Spleen (tissue), 11 donors: ENCODE measurements around the gene COBLL1. TPM values are rescaled to one million over a fixed set of nuclear protein-coding genes. Genes with fewer than 3 reads are reported as not detected.

Experiments
- DNase-seq: peaks from one replicate; pipeline ENCODE4 v3.0.0-alpha.2; 2020
- H3K27ac ChIP-seq, 8 donors: fragments of 200-600 bp; sonication (generic) in 7 of 8; 1 replicate in 4 of 8; 2 replicates in 4 of 8; pipeline versions ENCODE4 v1.5.0 to v1.8.0; 2016 to 2021; ENCODE audit warnings: inconsistent platforms in 4 of 8, mild to moderate bottlenecking in 4 of 8, moderate library complexity in 1 of 8
- H3K27me3 ChIP-seq, 7 donors: fragments of 200-600 bp; sonication (generic) in 6 of 7; replicated peaks in 1 of 7; 1 replicate in 4 of 7; 2 replicates in 3 of 7; pipeline versions ENCODE4 v1.5.0 to v1.8.0; 2016 to 2021; ENCODE audit warnings: inconsistent platforms in 3 of 7, mild to moderate bottlenecking in 1 of 7
- H3K36me3 ChIP-seq, 6 donors: fragments of 200-600 bp; sonication (generic) in 5 of 6; 1 replicate in 4 of 6; 2 replicates in 2 of 6; pipeline versions ENCODE4 v1.5.0 to v1.8.0; 2016 to 2021; ENCODE audit warnings: inconsistent platforms in 2 of 6
- H3K4me1 ChIP-seq, 6 donors: fragments of 200-600 bp; sonication (generic) in 5 of 6; 1 replicate in 3 of 6; 2 replicates in 3 of 6; pipeline versions ENCODE4 v1.5.0 to v1.8.0; 2016 to 2021; ENCODE audit warnings: inconsistent platforms in 3 of 6
- H3K4me3 ChIP-seq, 8 donors: fragments of 200-600 bp; sonication (generic) in 7 of 8; 1 replicate in 4 of 8; 2 replicates in 4 of 8; pipeline versions ENCODE4 v1.5.0 to v1.8.0; 2016 to 2021; ENCODE audit warnings: inconsistent platforms in 4 of 8, mild to moderate bottlenecking in 4 of 8, moderate library complexity in 2 of 8
- H3K9me3 ChIP-seq, 8 donors: fragments of 200-600 bp; sonication (generic) in 7 of 8; 1 replicate in 4 of 8; 2 replicates in 4 of 8; pipeline versions ENCODE4 v1.5.0 to v1.8.0; 2016 to 2021; ENCODE audit warnings: inconsistent platforms in 4 of 8
- POLR2A ChIP-seq, 3 donors: fragments of 450-650 bp; IDR thresholded peaks; one replicate each; pipeline ENCODE4 v1.5.1; 2017; ENCODE audit warnings: antibody characterized with exemption in 3 of 3, mild to moderate bottlenecking in 1 of 3
- POLR2AphosphoS5 ChIP-seq, 3 donors: sonication (generic); formaldehyde crosslinking; IDR thresholded peaks; one replicate each; pipeline ENCODE4 v1.5.1; 2017; ENCODE audit warnings: antibody characterized with exemption in 3 of 3
- WGBS, 5 donors: extraction: QIAGEN DNeasy Blood & Tissue Kit in 3 of 5; methylation state at CpG; one replicate each; pipeline versions ENCODE4 v1.1.5 to v1.1.7; 2013 to 2018; 5-methylcytosine and 5-hydroxymethylcytosine counted together
- intact Hi-C: fragments of 100-400 bp; cut with DNase I; formaldehyde crosslinking; loops from one replicate; pipeline ENCODE4 v1.15.0; 2023; ENCODE audit warnings: low total_unique reads
- polyA plus RNA-seq, 3 donors: library from polyadenylated mRNA; stranded (reverse); fragments of 200-250 nt; gene quantifications; one replicate each; pipeline ENCODE4 v1.2.1, GENCODE V29; 2013
- total RNA-seq, 7 donors: library from RNA; depleted of rRNA in 3 of 7; stranded (reverse); fragments of >200 nt in 3 of 7; fragmentation: NEBNext Ultra II Directional in 4 of 7; extraction: Animal tissue kit (Norgen Biotek cat#: 25700) in 4 of 7; gene quantifications; one replicate each; pipeline versions ENCODE4 v1.1.0 to v1.2.1, GENCODE V29; 2016 to 2021
- TF ChIP-seq, protein P1 (sequence below), 11 experiments: fragments of 200-600 bp in 7 of 11; fragments of 450-650 bp in 4 of 11; sonication (generic) in 4 of 11; IDR thresholded peaks in 8 of 11; conservative IDR thresholded peaks in 3 of 11; 1 replicate in 7 of 11; 2 replicates in 4 of 11; pipeline versions ENCODE4 v1.4.0 to v1.8.0; 2016 to 2021; ENCODE audit warnings: antibody characterized with exemption in 11 of 11, inconsistent platforms in 4 of 11, mild to moderate bottlenecking in 1 of 11
- donor health status: healthy with polysubstance abuse.
- donor health status: DM: no; HTN: no; CAD: no; lungs with moderate emphysema.
- donor health status: DM: no; HTN: no; CAD: no.
- donor health status: Bipolar disorder and iron deficiency.
- donor health status: healthy.
- donor health status: DM: no; HTN: no; CAD: no.
- donor health status: DM: yes; HTN: yes; CAD: no.

Gene COBLL1
- total and polyA plus RNA-seq, 10 donors = 6.4 to 86.8 (median 49.9) TPM

DNA sequence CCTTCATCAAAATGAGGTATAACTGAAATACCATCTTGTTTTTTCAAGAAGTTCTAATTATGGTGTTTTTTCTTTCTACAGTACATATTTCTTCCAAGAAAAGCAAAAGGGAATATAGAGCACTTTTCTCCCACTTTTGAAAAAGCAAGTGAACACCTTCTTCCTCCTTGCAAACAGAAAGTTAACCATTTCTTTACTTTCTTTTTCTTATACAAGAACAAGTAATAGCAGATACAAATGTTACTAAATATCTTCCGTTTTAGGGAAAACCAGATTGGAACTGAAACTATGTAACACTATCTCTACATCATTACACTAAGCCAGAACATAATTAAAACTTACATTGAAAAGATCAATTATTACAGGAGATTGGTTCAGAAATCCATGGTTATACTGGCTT is 44.0 kb downstream of the COBLL1 start:
- no peak overlapping the region for H3K4me3 ChIP-seq
- no peaks in the 10 kb centered on the region for H3K36me3 ChIP-seq
- H3K27me3 ChIP-seq = no peaks in the 10 kb centered on the region
- H3K27ac ChIP-seq = no peak overlapping the region
- H3K9me3 ChIP-seq = no peaks in the 10 kb centered on the region
- no peak for TF ChIP-seq POLR2AphosphoS5 (IDR thresholded peaks at IDR 0.05)
- whole genome bisulfite sequencing, 5 donors = 44 to 59% (median 48%) methylated on average over 1 of the region's 1 CpG
- peaks cover 2 to 57% (median 15%) of the 10 kb centered on the region in 6 donors for H3K4me1 ChIP-seq
- no peak for DNase-seq
- intact Hi-C loops = no loop called here

- no peaks in the 10 kb centered on the region for H3K27me3 ChIP-seq
- H3K27ac ChIP-seq = no peak overlapping the region
- H3K4me3 ChIP-seq = no peak overlapping the region
- intact Hi-C loops = no loop called here
- no peaks in the 10 kb centered on the region for H3K36me3 ChIP-seq
- DNase-seq = no peak
- peaks cover 0 to 51% (median 10%) of the 10 kb centered on the region in 6 donors for H3K4me1 ChIP-seq
- WGBS, 5 donors = 94 to 100% (median 96%) methylated on average over 2 of the region's 2 CpGs
- TF ChIP-seq, protein P1, sequence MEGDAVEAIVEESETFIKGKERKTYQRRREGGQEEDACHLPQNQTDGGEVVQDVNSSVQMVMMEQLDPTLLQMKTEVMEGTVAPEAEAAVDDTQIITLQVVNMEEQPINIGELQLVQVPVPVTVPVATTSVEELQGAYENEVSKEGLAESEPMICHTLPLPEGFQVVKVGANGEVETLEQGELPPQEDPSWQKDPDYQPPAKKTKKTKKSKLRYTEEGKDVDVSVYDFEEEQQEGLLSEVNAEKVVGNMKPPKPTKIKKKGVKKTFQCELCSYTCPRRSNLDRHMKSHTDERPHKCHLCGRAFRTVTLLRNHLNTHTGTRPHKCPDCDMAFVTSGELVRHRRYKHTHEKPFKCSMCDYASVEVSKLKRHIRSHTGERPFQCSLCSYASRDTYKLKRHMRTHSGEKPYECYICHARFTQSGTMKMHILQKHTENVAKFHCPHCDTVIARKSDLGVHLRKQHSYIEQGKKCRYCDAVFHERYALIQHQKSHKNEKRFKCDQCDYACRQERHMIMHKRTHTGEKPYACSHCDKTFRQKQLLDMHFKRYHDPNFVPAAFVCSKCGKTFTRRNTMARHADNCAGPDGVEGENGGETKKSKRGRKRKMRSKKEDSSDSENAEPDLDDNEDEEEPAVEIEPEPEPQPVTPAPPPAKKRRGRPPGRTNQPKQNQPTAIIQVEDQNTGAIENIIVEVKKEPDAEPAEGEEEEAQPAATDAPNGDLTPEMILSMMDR (IDR thresholded peaks at IDR 0.05 in 8 of 11, conservative IDR thresholded peaks at IDR 0.05 in 3 of 11) = no peak
- TF ChIP-seq POLR2AphosphoS5 (IDR thresholded peaks at IDR 0.05) (no peak), POLR2A (IDR thresholded peaks at IDR 0.05) (no peak)
- no peaks in the 10 kb centered on the region for H3K9me3 ChIP-seq
Observed at GRCh38 chr2:164796999-164797398, 44.6 kb downstream of the COBLL1 start.

GRCh38 chr2:164794432-164795231 is 47.0 kb downstream of the COBLL1 start:
- 49 to 62% (median 56%) methylated on average over 4 of the region's 4 CpGs for WGBS, 5 donors
- no peaks in the 10 kb centered on the region for H3K9me3 ChIP-seq
- H3K36me3 ChIP-seq = no peaks in the 10 kb centered on the region
- intact Hi-C loops = no loop called here
- H3K27ac ChIP-seq = no peak overlapping the region
- H3K4me3 ChIP-seq = no peak overlapping the region
- peaks cover 0 to 46% (median 8%) of the 10 kb centered on the region in 6 donors for H3K4me1 ChIP-seq
- TF ChIP-seq, protein P1 (IDR thresholded peaks at IDR 0.05 in 8 of 11, conservative IDR thresholded peaks at IDR 0.05 in 3 of 11) = no peak
- no peak for TF ChIP-seq POLR2A (IDR thresholded peaks at IDR 0.05)
- TF ChIP-seq POLR2AphosphoS5 (IDR thresholded peaks at IDR 0.05) = no peak
- H3K27me3 ChIP-seq = no peaks in the 10 kb centered on the region
- no peak for DNase-seq

DNA sequence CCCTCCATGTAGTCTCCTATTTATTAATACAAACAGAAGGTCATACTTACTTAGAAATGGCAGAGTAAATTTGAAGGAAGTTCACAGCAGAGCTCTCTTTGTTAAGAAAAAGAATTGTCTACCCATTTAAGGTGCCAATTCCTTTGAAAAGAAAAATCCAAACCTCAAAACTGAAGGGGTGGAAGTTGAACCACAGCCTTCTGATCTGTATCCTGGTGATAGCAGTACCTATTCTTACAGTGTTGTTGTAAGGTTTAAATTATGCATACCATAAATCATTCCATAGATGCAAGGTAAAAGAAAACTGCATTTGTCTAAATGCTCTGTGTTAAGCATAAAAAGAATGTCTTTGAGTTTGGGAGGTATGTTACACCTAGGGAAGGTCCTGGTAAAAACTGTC is 47.6 kb downstream of the COBLL1 start:
- peaks cover 0 to 46% (median 8%) of the 10 kb centered on the region in 6 donors for H3K4me1 ChIP-seq
- H3K36me3 ChIP-seq = no peaks in the 10 kb centered on the region
- H3K4me3 ChIP-seq = no peak overlapping the region
- no peak overlapping the region for H3K27ac ChIP-seq
- TF ChIP-seq, protein P1 (IDR thresholded peaks at IDR 0.05 in 8 of 11, conservative IDR thresholded peaks at IDR 0.05 in 3 of 11) = no peak
- TF ChIP-seq POLR2A (IDR thresholded peaks at IDR 0.05) (no peak), POLR2AphosphoS5 (IDR thresholded peaks at IDR 0.05) (no peak)
- no peak for DNase-seq
- H3K9me3 ChIP-seq = no peaks in the 10 kb centered on the region
- intact Hi-C loops = no loop called here
- H3K27me3 ChIP-seq = no peaks in the 10 kb centered on the region
